HG03039 (cell line): ENCODE measurements around the gene GPATCH4.
"Not testable (repeated sequence)": the region's sequence is repeated elsewhere in the genome, so short reads cannot be mapped to it uniquely, and the experiment has no call there.

Experiments
- ATAC-seq: cut with Tn5 transposase; IDR thresholded peaks from one replicate; pipeline ENCODE4 v1.9.1; 2021; ENCODE audit warnings: mild to moderate bottlenecking, moderate library complexity; ENCODE audit not compliant: unreplicated experiment

Gene GPATCH4

DNA sequence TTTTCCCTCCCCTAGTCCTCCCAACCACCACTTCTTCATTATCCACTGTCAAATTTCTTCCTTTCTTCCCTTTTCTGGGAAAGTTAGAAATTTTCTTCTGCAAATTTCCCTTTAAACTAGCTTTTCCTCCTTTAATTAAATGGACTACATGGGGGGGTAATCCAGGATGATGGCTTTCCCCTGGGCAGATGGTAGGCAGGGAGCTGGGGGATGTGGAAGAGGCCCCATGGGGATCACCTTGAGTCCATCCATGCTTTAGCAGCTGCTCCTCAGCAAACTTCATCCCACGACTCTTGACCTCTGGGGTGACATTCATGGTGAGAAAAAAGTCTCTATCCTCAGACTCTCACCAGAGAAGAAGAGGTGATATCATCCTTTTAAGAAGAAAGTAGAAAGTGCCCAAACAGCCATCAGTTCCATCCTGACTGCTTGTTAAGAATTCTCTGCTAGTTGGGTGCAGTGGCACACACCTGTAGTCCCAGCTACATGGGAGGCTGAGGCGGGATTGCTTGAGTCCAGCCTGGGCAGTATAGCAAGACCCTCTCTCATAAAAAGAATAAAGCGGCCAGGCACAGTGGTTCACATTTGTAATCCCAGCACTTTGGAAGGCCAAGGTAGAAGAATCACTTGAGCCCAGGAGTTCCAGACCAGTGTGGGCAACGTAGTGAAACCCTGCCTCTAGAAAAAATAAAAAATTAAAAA, 2.4 kb downstream of the GPATCH4 start:
- ATAC-seq, result no peak

DNA sequence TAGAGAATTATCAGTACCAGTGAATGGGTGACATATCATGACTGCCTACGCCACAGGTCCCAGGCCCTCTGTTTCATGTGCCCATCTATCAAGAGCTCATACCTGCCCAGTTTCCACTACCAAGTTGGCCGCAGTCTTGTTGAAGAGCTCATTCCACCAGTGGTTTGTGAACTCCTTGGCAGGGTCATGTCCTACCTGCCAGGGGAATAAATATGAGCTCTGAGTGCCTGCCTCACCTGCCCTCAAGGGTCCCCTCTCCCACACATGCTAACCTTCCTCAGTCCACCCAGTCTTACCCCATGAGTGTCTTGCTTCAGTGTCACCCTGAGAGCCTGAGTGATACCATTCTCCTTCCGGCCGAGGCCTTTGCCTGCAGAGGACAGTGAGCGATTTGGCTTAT, 3.2 kb downstream of the GPATCH4 start:
- ATAC-seq, result no peak

GRCh38 chr1:156596426-156596825, 4.9 kb downstream of the GPATCH4 start:
- no peak for ATAC-seq

DNA sequence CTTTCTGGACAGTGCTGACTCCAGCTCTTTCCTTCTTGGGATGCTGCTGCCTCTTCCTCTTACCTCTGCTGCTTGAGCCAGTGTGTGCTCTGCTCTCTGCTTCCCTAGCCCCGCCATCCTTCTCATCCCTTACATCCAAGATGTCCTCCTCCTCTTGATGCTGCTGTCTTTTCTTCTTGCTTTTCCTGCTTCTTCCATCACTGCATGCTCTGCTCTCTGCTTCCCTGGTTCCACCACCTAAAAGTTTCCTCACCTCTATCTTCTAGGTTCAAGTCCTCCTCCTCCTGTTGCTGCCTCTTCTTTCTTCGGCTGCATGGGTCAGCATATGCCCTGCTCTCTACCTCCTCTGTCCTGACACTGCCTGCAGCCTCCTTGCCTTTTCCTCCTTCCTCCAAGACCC, 6.3 kb downstream of the GPATCH4 start:
- ATAC-seq, result no peak

DNA sequence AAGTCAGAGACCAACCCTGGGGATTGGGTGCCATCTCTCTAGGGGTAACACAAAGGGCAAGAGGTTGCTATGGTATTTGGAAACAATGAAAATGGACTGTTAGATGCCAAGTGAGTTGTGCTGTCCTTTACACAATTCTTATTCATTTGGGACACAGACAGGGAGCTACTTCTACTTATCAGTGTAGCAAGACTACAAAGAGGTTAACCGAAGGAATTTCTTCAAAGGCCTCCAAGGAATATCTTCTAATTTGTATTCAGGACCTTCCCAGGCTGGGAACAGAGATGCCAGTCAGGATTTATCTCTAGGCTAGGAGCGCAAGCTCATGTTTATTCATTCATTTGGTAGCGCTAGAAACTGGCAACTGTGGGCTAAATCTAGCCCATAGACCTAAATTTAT, 7.1 kb downstream of the GPATCH4 start:
- ATAC-seq, result no peak

DNA sequence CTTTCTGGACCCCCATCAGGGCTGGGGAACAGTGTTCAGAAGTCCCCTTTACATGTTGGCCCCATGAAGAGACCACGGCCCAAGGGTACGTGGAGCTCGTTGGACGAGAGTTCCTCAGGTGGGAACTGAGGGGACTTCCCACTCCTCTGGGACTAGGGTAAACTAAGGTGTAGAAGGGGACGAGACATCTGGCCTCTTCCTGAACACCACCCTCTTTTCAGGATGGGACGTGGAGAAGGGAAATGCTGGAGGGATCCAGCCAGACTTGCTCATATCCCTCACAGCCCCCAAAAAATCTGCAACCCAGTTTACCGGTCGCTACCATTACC, 7.7 kb downstream of the GPATCH4 start:
- ATAC-seq, result no peak

GRCh38 chr1:156592910-156593660, 8.2 kb downstream of the GPATCH4 start:
- no peak for ATAC-seq

DNA sequence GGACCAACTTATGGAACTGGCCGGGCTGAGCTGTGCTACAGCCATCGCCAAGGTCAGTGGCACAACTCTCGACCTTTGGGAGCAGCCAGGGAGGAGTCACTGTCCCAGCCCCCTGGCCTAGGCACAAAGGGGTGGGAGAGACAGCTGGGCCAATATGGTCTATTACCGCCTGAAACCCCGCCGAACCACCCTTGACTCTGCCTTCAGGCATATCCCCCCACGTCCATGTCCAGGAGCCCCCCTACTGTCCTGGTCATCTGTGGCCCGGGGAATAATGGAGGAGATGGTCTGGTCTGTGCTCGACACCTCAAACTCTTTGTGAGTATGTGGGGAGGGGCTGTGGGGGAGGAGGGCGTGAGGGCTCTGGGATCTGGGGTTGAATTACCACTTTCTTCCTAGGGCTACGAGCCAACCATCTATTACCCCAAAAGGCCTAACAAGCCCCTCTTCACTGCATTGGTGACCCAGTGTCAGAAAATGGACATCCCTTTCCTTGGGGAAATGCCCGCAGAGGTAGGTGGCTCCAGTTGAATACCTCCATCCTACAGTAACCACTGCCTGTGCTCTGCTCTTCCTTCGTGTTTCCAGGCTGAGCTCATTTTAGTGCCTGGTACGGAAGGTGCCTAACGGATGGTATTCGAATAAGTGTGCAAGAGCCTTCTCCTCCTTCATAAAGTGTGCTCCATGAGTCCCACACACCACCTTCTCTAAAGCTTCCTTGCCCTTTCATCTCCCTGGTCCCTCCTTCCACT, 8.9 kb downstream of the GPATCH4 start:
- no peak for ATAC-seq

DNA sequence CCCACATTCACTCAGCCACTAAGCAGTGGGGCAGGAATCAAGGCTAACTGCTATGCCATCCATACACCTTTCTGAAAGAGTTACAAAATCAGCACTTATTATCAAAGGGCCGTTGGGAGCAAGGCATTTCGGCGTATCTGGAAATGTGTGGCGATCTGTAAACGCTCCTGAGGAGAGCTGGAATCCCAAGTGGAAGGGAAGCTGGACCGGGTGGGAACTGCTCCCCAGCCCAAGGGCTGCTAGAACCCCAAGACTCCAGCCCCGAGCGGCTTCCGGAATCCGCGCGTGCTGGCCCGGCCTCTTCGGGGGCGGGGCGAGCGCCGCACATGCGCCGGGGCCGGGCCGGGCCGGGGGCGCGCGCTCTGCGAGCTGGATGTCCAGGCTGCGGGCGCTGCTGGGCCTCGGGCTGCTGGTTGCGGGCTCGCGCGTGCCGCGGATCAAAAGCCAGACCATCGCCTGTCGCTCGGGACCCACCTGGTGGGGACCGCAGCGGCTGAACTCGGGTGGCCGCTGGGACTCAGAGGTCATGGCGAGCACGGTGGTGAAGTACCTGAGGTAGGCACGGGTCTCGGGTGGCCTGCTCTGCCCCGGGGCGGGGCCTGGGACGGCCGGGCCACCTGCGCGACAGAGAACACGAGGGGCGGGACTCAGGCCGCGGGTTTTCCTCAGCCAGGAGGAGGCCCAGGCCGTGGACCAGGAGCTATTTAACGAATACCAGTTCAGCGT, 9.7 kb downstream of the GPATCH4 start, which contains the start of gene NAXE:
Gene NAXE, plus strand, starts transcription at position 345 of the 726 bp plus-strand sequence. Its CDS starts 29 bp downstream, at position 374.
- peak; percentile 88 for ATAC-seq

- no peak for ATAC-seq
Measured at GRCh38 chr1:156591181-156591431, 10.2 kb downstream of the GPATCH4 start.

DNA sequence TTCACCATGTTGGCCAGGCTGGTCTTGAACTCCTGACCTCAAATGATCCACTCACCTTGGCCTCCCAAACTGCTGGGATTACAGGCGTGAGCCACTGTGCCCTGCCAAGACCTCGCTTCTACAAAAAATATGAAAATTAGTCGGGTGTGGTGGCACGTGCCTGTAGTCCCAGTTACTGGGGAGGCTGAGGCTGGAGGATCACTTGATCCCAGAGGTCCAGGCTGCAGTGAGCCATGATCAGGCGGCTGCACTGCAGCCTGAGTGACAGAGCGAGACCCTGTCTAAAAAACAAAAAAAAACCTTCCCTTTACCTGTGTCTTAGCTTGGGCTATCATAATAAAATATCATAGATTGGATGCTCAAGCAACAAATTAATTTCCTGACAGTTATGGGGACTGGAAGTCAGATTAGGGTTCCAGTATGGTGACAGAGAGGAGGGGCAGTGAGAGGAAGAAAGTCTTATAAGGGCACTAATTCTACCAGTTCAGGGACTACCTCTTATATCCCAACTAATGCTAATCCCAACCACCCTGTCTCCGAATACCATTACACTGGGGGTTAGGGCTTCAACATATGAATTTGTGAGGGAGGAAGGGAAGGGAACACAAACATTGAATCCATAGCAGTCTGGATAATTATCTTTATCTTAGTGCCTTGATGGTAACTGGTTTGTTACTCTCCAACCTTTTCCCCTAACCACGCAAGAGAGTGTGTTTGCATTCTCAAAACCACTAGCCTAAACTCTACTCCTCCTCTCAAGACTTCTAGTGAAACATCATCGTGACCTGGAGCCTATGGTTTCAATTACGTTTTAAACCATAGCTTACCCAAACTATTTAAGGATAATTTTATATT, 10.7 kb downstream of the GPATCH4 start:
- ATAC-seq, result no peak

DNA sequence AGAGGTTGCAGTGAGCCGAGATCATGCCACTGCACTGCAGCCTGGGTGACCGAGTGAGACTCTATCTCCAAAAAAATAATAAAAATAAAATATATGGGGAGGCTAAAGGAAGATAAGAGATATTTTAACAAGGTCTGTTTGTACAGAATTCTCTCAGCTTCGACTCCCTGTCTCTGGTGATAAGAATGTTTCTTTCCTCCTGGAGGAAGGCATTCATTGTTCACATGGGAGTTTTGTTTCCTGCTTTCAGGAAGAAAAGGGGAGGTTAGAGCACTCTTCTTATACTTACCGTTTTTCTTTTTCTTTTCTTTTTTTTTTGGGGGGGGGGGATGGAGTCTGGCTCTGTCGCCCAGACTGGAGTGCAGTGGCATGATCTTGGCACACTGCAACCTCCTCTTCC, 11.7 kb downstream of the GPATCH4 start:
- no peak for ATAC-seq

- ATAC-seq, result not testable (repeated sequence)
Measured at GRCh38 chr1:156587927-156588326, 13.4 kb downstream of the GPATCH4 start.

GRCh38 chr1:156586892-156587477, 14.3 kb downstream of the GPATCH4 start:
- no peak for ATAC-seq

DNA sequence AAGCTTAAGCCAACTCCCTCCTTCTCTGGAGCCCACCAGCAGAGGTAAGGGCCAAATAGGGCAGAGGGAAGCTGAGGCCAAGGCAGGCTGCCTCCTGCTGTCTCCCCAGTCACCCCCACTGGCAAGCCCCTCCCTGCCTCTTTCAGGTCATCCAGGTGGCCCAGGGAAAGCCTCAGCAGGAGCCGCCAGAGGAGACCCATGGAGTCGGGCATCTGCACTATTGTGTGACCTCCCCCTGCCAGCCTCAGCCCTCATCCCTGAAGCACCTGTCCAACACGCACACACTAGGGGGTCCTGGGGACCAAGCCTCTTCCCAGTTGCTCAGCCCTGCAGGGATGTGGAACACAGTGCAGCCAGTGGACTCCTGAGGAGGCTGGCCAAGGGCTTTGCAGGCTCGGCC, 15.0 kb downstream of the GPATCH4 start:
- ATAC-seq, result no peak

DNA sequence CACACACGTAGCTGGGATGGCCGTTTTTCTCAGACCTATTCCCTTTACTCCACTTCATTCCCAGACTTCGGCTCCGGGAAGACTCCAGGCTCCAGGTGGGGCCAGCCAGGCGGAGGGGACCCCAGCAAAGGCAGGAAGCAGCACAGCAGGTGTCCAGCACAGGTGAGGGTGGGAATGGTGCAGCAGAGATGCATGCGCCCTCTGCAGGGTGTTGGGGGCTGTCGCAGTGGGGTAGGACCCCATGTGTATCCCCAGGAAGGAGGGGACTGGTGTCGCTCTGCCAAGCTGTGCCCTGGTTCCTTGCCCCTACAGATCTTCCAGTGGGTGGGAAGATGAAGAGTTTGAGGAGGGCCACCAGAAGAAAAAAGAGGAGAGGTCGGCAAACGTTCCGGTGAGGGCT, 16.5 kb downstream of the GPATCH4 start:
- no peak for ATAC-seq

GRCh38 chr1:156583821-156584622, 17.3 kb downstream of the GPATCH4 start:
- no peak for ATAC-seq

- no peak for ATAC-seq
Measured at GRCh38 chr1:156582388-156583017, 18.8 kb downstream of the GPATCH4 start.
